HG02763 (cell line): ENCODE measurements around the gene MAP7D3.

Source experiments
- ATAC-seq: cut with Tn5 transposase; IDR thresholded peaks from one replicate; pipeline ENCODE4 v1.9.1; 2021; ENCODE audit warnings: mild to moderate bottlenecking, moderate library complexity; ENCODE audit not compliant: unreplicated experiment

Gene MAP7D3

DNA sequence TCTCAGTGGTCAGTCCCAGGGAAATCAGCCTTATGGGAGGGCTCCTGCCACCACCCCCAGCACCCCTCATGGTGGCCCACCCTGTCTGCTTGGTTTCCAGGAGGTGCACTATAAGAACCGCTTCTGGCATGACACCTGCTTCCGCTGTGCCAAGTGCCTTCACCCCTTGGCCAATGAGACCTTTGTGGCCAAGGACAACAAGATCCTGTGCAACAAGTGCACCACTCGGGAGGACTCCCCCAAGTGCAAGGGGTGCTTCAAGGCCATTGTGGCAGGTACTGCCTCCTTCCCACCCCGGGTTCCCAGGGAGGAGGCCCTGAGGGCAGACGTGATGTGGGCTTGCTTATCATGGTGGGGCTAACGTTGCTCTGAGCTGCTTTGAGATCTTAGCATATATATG lies 44.3 kb downstream of the MAP7D3 start:
- no peak for ATAC-seq

DNA sequence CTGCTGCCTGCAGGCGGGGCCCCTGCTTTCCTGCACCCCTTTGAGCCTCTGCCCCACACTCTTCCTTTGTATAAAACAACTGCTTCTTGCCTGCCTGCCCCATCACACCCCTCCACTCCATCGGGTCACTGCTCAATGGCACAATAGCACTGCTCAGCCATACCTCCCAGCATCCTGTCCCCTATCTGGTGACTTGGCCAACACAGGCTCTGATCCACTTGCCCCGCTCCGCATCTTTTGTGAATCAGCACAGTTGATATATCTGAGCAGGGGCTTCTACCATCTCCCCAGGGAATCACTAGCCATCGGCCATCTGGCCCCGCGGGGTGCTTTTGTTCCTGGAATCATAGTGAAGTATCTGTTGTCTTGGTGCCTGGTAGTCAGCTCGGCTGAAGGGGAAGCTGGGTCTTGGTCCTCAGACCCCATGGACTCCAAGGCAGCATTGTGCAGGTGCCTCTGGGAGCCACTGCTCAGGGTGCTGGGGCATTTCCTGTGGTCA lies 45.3 kb downstream of the MAP7D3 start:
- no peak for ATAC-seq

DNA sequence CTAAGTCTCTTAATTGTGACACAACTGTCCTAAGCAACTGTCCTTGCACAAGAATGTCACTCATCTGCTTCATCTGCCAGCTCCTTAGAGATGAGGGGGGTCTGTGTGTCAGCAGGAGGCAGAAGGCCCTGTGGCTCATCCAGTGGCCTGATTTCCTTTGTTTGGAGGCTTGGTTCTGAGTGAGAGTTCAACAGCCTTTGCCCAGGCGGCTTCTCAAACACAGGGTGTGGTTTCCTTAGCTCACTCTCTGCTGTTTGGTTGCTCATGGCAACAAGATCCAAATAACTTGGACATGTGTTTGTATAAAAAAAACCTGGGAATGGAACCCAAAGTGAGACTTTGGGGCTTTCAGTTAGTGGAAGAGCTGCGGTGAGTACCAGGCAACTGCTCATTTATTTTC lies 46.6 kb downstream of the MAP7D3 start:
- no peak for ATAC-seq

DNA sequence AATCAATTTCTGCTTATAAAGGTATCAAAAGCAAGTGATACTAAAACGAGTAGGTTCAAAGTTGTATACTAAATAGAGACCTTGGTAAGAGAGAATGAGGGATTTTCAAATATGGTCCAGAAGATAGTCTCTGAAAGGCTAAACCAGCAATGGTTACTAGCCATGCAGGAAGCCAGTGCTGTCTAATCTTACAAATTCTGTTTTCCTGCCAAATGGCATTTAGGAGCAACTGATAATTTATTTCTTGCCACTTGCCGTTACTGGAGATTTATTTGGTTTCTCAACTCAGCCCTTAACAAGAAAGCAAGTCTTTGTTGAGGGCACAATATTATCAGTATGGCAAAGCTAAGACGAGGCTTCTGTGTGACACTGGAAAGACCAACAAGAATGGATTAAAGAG lies 47.2 kb downstream of the MAP7D3 start:
- ATAC-seq: no peak

DNA sequence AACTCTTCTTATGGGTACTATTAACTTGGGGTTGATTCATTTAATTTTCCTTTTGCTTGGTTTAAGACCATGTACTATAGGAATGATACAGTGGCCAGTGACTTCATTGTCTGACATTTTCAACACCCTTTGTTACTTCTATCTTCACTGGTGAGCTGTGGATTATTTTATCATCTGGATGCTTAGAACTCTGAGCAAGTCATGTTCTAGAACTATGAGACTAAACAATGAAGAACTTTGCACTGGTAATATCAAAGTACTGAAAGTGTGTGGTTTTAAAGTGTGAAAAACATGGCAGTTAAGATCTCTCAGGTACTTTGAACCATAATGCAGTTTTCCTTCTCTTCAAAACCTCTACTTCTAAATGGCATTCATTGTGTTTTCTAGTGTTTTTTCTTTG lies 47.8 kb downstream of the MAP7D3 start:
- no peak for ATAC-seq

DNA sequence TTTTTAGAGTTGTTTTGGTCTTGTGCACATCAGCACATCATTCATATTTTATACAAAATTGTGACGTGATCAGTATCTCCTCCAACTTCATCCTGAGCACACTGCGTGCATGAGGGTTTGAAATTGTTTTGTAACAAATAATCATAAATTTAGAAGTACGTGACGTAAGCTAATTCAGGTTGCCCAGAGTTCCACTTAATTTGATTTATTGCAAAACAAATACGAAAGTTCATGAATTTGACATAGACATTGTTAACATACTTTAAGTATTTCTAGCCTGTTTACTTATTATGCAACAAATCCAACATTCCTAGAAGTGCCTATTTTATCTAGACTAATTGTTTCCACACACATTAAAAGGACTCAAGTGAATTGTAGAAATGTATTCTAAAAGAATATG lies 48.3 kb downstream of the MAP7D3 start:
- ATAC-seq: no peak

DNA sequence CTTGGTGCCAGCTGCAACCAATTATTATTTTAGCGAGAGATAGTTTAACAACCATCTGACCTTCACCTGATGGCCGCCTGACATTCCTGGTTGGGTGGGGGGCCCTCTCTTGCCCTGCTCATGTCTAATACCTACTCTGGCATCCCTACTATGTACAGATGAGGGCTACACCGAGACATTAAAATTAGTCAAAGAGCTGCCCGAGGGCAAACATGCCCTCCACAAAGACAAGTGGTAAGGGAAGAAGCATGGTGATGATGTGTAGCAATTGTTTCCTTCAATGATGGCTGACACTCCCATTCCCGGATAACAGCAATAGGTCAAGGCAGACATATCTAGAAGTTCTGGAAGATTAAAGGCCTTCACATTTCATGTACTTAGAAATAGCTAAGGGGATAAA lies 49.6 kb downstream of the MAP7D3 start:
- no peak for ATAC-seq

DNA sequence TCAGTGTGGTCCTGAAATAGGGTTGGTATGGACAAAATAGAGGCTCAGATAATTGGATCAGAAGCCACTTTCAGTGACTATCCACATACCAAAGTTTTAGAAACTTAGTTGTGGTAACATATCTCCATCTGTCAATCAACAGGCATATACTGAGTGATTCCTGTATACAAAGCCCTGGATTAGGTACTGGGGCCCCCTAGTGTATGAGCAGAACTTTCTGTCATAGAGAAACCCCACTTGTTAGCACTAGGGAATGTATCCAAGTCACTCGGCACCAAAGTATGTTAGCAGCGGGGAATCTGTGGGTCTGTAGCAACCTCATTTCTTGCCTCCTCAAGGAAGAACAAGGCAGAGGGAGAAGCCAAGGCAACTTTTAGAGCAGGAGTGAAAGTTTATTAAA lies 50.7 kb downstream of the MAP7D3 start:
- ATAC-seq: no peak

DNA sequence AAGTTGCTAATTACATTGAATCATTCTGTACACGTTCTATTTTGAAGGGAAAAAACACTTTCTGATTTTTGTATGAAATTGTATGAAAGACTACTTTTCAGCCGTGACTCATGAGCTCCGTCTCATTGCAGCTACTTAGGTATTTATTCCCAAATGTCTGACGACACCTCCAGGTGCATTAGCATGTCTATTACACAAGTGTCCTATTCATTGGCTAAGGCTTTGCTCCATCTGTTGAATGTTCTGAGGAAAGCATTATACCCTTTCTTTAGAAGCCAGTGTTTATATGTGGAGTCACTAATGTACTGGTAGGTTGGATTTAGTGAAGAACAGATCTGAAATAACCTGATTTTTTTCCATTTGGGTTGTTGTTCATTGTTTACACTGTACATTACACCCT lies 51.8 kb downstream of the MAP7D3 start:
- no peak for ATAC-seq

DNA sequence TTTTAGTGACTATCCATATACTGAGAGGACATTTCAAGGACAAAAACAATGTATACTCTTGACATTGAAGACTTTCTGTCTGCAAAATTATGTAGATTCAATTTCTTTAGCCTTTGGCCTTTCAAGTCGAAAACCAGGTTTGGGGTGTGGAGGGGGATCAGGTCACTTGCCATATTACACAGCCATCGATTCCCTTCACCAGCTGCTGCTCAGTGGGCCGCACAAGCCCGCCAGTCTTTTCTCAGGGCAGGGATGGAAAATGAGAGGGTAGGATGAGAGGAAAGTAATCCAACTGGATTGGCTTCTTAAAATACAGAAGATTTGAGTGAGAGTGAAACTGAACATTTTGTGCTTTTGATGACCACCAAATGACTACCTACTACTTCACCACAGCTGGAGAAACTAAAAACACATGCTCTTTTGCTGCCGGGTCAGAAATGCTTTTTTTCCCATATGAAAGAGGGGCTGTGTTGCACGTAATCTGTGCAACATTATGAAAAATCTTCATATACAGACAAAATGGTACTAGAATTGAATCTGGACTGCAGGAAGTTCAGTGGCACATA lies 52.4 kb downstream of the MAP7D3 start:
- no peak for ATAC-seq

DNA sequence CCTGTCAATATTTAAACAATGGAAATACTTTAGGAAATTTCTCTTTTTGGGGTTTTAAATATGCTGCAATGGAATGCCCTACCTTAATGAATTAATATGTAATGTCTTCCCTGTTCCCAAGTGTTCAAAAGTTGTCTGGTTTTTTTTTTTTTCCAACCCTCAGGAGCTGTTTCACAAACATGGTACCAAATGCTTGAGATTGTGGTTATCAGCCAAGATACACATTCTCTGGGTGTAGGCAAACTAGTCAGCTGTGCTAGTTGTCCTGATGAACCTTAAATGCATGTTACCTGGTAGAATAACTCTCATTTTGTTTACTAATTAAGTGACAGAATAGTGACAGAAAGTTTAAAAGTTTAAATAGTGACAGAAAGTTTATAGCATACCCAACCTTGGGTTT lies 53.2 kb downstream of the MAP7D3 start:
- ATAC-seq: no peak

DNA sequence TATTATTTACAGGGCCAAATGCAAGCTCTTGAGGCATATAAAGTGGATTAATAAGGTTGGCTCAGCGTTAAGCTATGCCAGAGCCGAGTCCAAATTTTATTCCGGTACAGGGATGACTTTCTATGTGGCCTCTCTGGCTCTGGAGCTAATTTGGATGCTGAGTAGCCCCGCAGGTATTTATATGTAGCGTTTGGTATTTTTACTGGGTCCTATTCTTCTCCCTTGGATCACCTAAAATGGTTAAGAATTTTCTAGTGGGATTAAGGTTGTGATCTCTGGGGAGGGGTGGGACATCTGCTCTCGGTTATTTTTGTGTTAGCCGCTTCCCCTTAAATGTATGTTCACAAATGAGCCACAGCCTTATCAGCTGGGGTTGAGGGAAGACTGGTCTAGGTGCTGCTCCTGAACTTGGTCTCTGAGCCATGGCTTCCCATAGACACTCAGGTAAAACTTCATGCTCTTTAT lies 54.5 kb downstream of the MAP7D3 start:
- no peak for ATAC-seq

DNA sequence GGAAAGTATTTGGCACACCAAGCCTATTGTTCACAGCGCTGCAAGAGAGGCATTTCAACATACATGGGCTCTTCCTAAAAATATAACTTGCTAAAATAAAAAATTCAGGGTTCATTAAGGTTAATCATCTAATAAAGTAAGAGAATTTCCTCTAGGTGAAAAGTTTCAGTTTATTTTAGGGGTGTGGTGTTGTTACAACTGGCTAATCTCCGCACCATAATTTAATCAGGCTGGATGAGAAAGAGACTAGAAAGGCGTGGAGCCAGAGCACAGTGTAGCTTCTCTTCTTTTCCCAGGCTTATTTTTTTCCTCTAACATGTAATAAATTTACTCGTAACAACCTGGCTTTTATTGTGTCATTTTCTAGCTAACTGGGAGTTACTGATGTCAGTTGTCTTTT lies 56.0 kb downstream of the MAP7D3 start:
- no peak for ATAC-seq

DNA sequence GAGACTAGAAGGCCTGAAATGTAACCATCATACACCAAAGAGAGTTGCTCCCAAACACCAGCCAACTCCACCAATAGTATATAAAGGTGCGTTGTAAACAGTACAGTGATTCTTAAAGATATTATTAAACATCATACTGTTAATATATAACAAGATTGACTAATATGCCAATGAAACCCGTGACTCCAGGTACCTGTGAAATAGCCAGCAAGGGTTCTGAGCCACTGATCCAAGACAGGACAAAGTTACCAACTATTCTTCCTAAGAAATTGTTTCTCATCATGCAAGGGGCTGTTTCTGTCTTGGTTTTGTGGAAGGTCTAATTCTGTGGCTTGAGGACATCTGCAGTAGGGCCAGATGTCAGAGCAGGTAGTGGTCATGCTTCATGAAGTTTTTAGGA lies 56.7 kb downstream of the MAP7D3 start:
- no peak for ATAC-seq

DNA sequence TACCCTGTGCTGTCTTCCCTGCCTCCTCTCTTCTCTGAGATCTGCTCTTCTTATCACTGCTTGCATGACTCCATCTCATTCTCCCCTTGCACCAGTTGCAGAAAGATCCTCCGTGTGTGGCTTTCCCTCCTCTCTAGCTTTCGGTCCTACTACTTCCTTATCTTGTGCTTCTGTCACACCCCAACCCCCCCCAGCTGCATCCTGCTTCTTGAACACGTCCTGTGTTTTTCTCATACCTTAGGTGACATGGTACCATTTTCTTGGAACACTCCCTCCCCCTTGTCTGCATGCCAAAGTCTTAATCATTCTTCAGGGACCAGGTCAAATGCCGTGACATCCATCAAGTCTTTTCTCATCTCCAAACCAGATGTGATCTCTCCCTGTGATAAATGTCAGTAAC lies 57.4 kb downstream of the MAP7D3 start:
- ATAC-seq: no peak

DNA sequence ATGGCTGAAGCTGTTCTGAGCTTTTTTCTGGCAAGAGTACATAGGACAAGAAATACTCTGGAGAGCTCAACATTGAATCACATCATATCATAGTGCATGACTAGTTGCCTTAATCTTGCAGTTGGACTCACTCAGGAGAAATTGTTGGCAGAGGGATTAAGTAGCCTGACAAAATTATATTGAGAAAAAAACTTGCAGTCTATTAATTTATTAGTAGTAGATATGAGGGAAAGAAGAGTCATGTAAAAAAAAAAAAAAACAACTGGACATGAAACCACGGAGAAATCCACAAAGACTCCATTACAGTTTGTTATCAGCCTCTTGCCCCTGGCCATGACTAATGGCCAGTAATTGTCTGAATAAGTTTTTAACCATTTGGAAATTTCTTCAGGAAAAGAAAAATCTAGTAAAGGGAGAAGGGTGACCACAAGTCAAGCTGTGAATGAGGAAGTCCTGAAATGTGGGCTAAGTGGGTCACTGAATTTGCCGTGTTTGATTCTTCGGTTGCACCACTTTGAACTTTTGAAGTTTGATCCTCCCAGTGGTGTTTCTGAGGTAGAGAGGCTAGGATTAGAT lies 58.3 kb downstream of the MAP7D3 start:
- ATAC-seq: no peak

DNA sequence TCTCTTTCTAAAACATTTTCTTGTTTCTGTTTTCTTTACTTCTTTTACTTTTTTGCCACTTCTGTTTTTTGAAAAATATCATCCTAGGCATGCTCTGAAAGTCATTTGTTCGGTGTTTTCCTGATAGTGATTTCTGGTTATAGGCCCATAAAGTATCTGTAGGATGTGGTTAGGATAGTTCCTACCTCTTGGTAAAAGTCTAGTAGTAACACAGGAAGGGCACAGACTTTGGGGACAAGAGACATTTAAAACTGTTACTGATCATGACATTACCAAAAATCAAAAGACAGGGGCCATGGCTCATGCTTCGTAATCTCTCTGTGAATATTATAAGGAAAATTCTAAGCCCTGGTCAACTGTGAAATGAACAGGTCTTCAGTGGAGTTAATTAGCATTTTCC lies 59.1 kb downstream of the MAP7D3 start:
- no peak for ATAC-seq

DNA sequence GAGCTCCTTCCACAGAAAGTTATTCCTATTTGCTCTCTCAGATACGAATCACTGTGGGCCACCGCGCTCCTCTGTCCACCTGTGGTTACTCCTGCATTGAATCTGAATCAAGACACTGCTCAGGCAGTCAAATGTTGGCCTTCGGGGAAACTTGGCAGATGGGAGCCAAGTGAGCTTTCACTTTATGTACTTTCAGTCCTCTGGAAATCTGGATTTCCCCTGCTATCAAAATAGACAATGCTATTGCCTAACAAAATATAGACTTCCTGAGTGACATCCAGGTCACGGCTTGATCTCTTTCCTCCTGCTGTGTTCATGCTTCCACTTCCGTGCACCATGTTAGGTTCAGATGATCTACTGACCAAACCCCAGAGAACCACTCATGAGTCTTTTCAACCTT lies 60.0 kb downstream of the MAP7D3 start:
- ATAC-seq: no peak

DNA sequence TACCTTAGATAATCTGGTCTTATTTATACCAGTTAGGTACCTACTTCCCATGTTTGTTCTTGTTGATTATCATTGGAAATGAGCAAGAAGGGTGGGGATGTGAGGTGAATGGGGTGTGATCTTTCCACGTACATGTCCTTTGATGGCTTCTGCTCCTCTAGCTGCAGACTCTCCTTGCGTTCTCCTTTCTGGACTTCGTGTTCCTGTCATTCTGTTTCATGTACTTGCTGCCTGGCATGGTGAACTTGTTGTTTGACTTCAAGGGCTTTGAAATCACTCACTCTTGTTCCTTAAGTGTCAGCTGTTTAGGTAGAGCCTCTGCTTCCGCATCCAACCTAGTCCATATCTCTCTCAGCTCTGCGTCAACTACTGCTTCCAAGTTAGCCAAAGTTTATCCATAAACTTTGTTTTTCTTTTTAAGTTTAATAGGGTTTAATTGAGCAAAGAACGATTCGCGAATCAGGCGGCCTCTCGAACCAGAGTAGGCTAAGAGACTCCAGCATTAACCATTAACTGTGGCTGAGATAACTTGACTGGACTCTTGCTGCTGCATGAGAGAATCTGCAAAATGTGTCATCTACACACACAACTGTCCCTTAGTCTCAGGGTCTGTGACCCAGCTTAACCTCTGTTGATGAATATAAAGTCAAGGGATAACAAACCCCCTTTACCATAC lies 61.0 kb downstream of the MAP7D3 start:
- ATAC-seq: no peak

DNA sequence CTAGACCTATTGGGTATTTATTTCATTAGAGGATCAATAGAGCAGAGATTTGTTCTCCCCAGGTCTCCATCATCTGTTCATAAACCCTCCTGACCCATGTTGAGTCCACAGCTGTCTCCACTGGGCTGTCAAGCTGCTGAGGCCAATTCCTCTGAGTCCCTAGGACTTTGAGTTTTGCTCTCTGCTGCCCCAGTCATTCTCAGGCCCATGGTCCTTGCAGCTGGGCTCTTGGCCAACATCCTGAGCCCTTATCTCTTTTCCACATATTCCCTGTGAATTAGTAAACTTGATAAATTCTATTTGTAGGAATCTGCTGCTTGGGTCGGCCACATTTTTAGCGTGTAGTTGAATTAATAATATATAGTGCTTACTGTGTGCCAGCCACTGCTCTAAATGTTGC lies 62.0 kb downstream of the MAP7D3 start:
- no peak for ATAC-seq

DNA sequence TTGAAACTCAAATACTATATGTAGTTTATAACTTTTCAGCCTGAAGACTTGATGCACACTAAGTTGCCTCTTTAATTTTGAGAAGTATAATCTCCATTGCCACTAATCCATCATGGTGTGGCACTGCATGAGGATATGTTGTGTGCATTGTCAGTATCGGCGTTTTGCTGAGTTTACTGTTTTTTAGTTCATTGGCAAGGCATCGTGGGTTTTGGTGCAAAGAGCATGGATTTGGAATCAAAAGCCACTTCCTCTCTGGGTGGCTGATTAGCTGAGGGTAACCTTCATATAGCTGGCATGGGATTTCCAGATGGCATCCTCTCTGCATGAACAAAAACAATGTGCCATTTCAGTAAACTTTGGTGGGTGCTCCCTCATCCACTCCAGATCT lies 65.2 kb downstream of the MAP7D3 start:
- ATAC-seq: no peak

DNA sequence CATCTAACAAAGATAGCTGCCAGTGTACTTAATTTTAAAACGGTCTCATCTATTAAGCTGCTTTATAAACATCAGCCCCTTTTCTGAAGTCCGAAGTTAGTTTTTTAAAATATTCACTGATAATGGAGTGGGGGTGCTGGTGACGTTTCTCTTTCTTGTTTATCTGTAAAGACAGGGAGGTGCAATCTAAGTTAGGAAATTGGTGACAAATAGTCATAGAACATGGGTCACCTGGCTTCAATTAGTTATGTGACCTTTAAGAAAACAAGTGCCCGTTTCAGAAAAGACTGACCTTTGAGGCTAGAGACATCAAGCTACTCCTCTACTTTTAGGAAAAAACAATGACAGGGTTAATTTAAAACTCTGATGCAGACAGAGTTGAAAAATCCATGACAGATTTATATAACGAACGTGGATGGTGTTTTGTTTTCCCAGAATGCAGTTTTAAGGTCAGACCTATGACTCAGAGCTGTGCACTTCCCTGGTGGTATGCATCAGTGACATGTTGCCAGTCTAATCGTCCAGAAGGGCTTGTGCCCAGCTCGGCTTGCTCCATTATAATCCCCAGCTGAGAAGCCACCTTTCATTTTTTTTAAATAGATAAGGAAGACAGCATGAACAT lies 65.7 kb downstream of the MAP7D3 start:
- ATAC-seq: no peak
